ENCODE measurements around the gene TMEM214. TPM values are rescaled to one million over a fixed set of nuclear protein-coding genes. Genes with fewer than 3 reads are reported as not detected.
A peak's percentile ranks its signal among the peaks of the same experiment; 100 is the strongest.

Gene TMEM214
- total and polyA plus RNA-seq, 7 donors = 29.4 to 50.4 (median 35.8) TPM

DNA sequence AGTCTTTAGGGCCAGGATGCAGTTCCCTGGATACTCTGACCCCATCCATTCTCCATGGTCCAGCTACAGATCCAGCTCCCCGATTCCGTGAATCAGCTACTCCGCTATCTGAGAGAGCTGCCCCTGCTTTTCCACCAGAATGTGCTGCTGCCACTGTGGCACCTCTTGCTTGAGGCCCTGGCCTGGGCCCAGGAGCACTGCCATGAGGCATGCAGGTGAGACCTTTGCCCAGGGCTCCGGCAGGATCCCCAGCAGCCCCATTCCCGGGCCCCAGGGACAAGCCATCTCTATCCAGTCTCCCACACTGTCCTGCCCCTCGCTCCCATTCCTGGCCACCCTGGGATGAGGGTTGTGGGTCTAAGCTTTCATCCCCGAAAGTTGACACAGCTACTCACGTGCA lies 7.5 kb downstream of the TMEM214 start:
- intact Hi-C loops (cut with DNase I) = no loop called here
- no peak for ATAC-seq

GRCh38 chr2:27041752-27042151 lies 9.0 kb downstream of the TMEM214 start:
- no peaks in the 10 kb centered on the region for H3K9me3 ChIP-seq
- H3K36me3 ChIP-seq (ENCODE audit: insufficient read depth in 1 of 2, low read depth in 1 of 2) = peaks cover 4 to 47% of the 10 kb centered on the region in 2 donors
- ATAC-seq (peak; percentile 83 to 90 (median 88)), DNase-seq (peak in 1 of 2 donors; percentile 58)
- TF ChIP-seq CTCF (IDR thresholded peaks at IDR 0.05) = no peak
- H3K27ac ChIP-seq = peak overlapping the region; percentile 66
- no peaks in the 10 kb centered on the region for H3K27me3 ChIP-seq (ENCODE audit: insufficient read depth in 3 of 3, low read length in 2 of 3)
- H3K4me1 ChIP-seq = peaks cover 9% of the 10 kb centered on the region
- intact Hi-C loops (cut with DNase I) = no loop called here
- no peak overlapping the region for H3K4me3 ChIP-seq
- WGBS, 3 donors = 16 to 30% (median 18%) methylated on average over 5 of the region's 5 CpGs

More for the DNA sequence above, 7.5 kb downstream of the TMEM214 start:
- DNase-seq = no peak
- H3K27ac ChIP-seq = no peak overlapping the region
- H3K9me3 ChIP-seq = no peaks in the 10 kb centered on the region
- peaks cover 9% of the 10 kb centered on the region for H3K4me1 ChIP-seq
- WGBS, 3 donors = 85 to 92% (median 89%) methylated on average over 8 of the region's 8 CpGs
- no peak for TF ChIP-seq CTCF (IDR thresholded peaks at IDR 0.05)
- H3K27me3 ChIP-seq (ENCODE audit: insufficient read depth in 3 of 3, low read length in 2 of 3) = no peaks in the 10 kb centered on the region
- H3K4me3 ChIP-seq = no peak overlapping the region
- H3K36me3 ChIP-seq (ENCODE audit: insufficient read depth in 1 of 2, low read depth in 1 of 2) = peaks cover 10 to 62% of the 10 kb centered on the region in 2 donors

DNA sequence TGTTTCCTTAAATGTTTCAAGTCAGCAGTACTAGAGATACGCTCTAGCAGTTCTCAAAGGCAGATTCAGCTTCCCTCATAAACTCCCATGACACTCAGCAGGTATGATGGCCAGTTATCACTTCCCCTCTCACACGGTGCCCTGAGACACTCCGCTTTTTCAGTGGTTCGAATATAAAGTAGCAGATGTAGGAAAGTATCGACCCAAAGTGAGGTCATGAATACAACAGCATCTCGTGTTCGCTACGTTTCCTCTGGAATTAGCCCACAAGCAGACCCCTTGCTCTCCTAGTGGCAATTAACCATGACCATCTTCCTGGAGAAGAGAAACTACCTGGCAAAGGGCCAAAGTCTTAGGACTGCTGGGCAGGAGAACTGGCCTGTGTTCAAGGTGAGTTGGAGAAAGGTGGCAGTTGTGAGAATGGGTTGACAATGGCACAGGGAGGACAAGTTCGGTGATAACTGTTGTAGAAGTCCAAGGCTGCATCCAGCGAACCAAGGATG lies 9.4 kb downstream of the TMEM214 start:
- H3K4me3 ChIP-seq = no peak overlapping the region
- WGBS, 3 donors = 66 to 73% (median 67%) methylated on average over 10 of the region's 10 CpGs
- ATAC-seq (peak in 3 of 4 donors; percentile 18 to 38 (median 33)), DNase-seq (no peak)
- TF ChIP-seq CTCF (IDR thresholded peaks at IDR 0.05) = no peak
- intact Hi-C loops (cut with DNase I) = no loop called here
- H3K36me3 ChIP-seq (ENCODE audit: insufficient read depth in 1 of 2, low read depth in 1 of 2) = peaks cover 4 to 43% of the 10 kb centered on the region in 2 donors
- peaks cover 9% of the 10 kb centered on the region for H3K4me1 ChIP-seq
- peak overlapping the region; percentile 66 for H3K27ac ChIP-seq
- no peaks in the 10 kb centered on the region for H3K27me3 ChIP-seq (ENCODE audit: insufficient read depth in 3 of 3, low read length in 2 of 3)
- H3K9me3 ChIP-seq = no peaks in the 10 kb centered on the region

DNA sequence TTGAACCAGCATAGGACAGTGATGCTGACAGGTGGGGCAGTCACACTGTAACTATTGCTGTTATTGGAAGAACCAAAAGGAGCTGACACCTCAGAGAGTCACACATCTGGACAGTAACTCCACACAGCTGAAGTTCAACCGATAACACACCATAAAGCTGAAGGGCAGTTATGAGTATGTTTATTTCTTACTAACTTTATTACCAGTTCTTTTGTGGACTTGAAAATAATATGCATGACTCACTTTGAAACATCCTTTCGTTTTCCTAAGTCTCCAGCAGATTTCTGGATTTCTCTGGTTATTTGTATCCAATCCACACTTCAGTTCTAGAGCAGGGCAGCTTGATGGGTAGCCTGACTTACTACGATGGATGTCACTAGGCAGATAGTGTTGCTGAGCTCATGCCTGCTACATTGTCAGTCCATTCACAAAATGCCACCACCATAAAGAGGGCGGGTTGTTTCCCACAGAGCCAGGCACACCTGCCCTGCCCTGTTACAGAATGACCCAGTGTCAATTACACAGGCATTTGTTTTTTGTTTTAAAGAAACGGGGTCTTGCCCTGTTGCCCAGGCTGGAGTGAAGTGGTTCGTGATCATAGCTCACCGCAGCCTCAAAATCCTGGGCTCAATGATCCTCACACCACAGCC lies 10.3 kb downstream of the TMEM214 start:
- no peak for ATAC-seq
- intact Hi-C loops (cut with DNase I) = no loop called here
- H3K9me3 ChIP-seq = no peaks in the 10 kb centered on the region
- H3K36me3 ChIP-seq (ENCODE audit: insufficient read depth in 1 of 2, low read depth in 1 of 2) = peaks cover 0 to 34% of the 10 kb centered on the region in 2 donors
- peaks cover 9% of the 10 kb centered on the region for H3K4me1 ChIP-seq
- H3K27ac ChIP-seq = no peak overlapping the region
- no peaks in the 10 kb centered on the region for H3K27me3 ChIP-seq (ENCODE audit: insufficient read depth in 3 of 3, low read length in 2 of 3)
- no peak overlapping the region for H3K4me3 ChIP-seq
- no peak for DNase-seq
- WGBS, 3 donors = 74 to 82% (median 76%) methylated on average over 7 of the region's 7 CpGs
- no peak for TF ChIP-seq CTCF (IDR thresholded peaks at IDR 0.05)
